CD4-positive, CD25-positive, alpha-beta regulatory T cell (primary cell): ENCODE results near the gene SLC27A2. TPM values are rescaled to one million over a fixed set of nuclear protein-coding genes. Genes with fewer than 3 reads are reported as not detected.

Experiments
- ATAC-seq, 2 donors: fragments of 150-1000 bp; cut with Tn5 transposase; one replicate each; pipeline ENCODE4 v1.10.0; 2021; ENCODE audit warnings: low read depth in 2 of 2, moderate number of reproducible peaks in 2 of 2, moderate library complexity in 1 of 2
- DNase-seq, 3 donors: peaks; one replicate each; pipeline versions ENCODE4 v3.0.0 to v3.0.0-alpha.2; 2012 to 2022; ENCODE audit warnings: mixed read lengths in 1 of 3
- H3K27ac ChIP-seq: one replicate; pipeline ENCODE4 v1.7.0; 2013; ENCODE audit warnings: mild to moderate bottlenecking, low read length; ENCODE audit not compliant: insufficient read depth, poor library complexity, severe bottlenecking
- H3K27me3 ChIP-seq: one replicate; pipeline ENCODE4 v1.7.0; 2013; ENCODE audit warnings: low read length; ENCODE audit not compliant: control insufficient read depth, insufficient read depth
- H3K36me3 ChIP-seq: one replicate; pipeline ENCODE4 v1.7.0; 2013; ENCODE audit warnings: mild to moderate bottlenecking, low read length, moderate library complexity; ENCODE audit not compliant: control insufficient read depth, insufficient read depth
- H3K4me1 ChIP-seq: 2 replicates; pipeline ENCODE4 v1.7.0; 2013; ENCODE audit warnings: mild to moderate bottlenecking, low read length; ENCODE audit not compliant: insufficient read depth, control insufficient read depth, poor library complexity, severe bottlenecking
- H3K4me3 ChIP-seq: one replicate; pipeline ENCODE4 v1.7.0; 2013; ENCODE audit warnings: low read depth, mild to moderate bottlenecking, low read length, moderate library complexity
- H3K9me3 ChIP-seq, 2 experiments: 1 replicate in 1 of 2; 2 replicates in 1 of 2; pipeline ENCODE4 v1.7.0; 2013; ENCODE audit warnings: low read length in 2 of 2, mild to moderate bottlenecking in 1 of 2, moderate library complexity in 1 of 2; ENCODE audit not compliant: control insufficient read depth in 2 of 2
- H3K27ac Mint-ChIP-seq, 3 donors: one replicate each; pipeline ENCODE4 v1.8.0; 2020 to 2022; ENCODE audit warnings: mild to moderate bottlenecking in 3 of 3, mixed read lengths in 3 of 3, moderate library complexity in 2 of 3
- H3K27me3 Mint-ChIP-seq: one replicate; pipeline ENCODE4 v1.8.0; 2022; ENCODE audit warnings: mild to moderate bottlenecking, mixed read lengths
- H3K36me3 Mint-ChIP-seq: one replicate; pipeline ENCODE4 v1.8.0; 2020; ENCODE audit warnings: mixed read lengths
- H3K4me1 Mint-ChIP-seq, 4 donors: one replicate each; pipeline ENCODE4 v1.8.0; 2020 to 2022; ENCODE audit warnings: mixed read lengths in 4 of 4, mild to moderate bottlenecking in 1 of 4
- H3K4me3 Mint-ChIP-seq, 4 donors: one replicate each; pipeline ENCODE4 v1.8.0; 2020 to 2022; ENCODE audit warnings: mild to moderate bottlenecking in 4 of 4, mixed read lengths in 4 of 4, moderate library complexity in 3 of 4
- H3K9me3 Mint-ChIP-seq, 7 donors: one replicate each; pipeline ENCODE4 v1.8.0; 2020 to 2022; ENCODE audit warnings: mixed read lengths in 7 of 7, mild to moderate bottlenecking in 3 of 7, moderate library complexity in 2 of 7
- polyA plus RNA-seq, 4 donors: library from polyadenylated mRNA; unstranded; fragments of 300-500 nt; fragmentation: Illumina TruSeq; gene quantifications; one replicate each; pipeline ENCODE4 v1.2.3, GENCODE V29; 2021
- total RNA-seq: library from RNA; stranded (reverse); gene quantifications from one replicate; pipeline ENCODE4 v1.2.3, GENCODE V29; 2022

Gene SLC27A2
- total and polyA plus RNA-seq, 5 donors from 2014 or later, result 0.63 to 1.4 (median 1.2) TPM

DNA sequence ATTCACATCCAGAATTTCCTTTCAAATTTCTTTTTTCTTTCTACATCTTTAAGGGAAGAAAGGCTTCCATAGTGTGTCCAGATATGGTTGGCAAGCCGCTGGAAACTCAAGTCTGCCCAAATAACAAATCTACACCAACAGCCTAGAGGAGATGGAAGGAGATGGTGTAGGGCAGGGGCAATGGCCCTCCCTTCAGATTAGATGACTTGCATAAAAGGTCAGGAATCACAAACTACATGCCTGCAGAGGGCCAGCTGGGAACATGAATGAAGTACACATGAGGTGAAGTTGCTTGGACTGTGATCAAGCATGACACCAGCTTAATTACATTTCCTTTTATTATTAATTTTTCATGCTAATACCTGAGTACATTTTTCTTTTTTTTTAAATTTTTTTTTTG, 10.2 kb downstream of the SLC27A2 start:
- H3K27me3 ChIP-seq, result no peaks in the 10 kb centered on the region
- H3K4me1 Mint-ChIP-seq, result no peaks in the 10 kb centered on the region
- H3K4me1 ChIP-seq, result no peaks in the 10 kb centered on the region
- H3K9me3 Mint-ChIP-seq, result peaks cover 0 to 2% (median 0%) of the 10 kb centered on the region in 7 donors
- H3K4me3 ChIP-seq, result no peak overlapping the region
- no peak overlapping the region for H3K4me3 Mint-ChIP-seq
- ATAC-seq (no peak), DNase-seq (no peak)
- H3K27me3 Mint-ChIP-seq, result no peaks in the 10 kb centered on the region
- no peaks in the 10 kb centered on the region for H3K9me3 ChIP-seq
- no peaks in the 10 kb centered on the region for H3K36me3 Mint-ChIP-seq
- H3K36me3 ChIP-seq, result no peaks in the 10 kb centered on the region
- H3K27ac Mint-ChIP-seq, result no peak overlapping the region
- no peak overlapping the region for H3K27ac ChIP-seq

DNA sequence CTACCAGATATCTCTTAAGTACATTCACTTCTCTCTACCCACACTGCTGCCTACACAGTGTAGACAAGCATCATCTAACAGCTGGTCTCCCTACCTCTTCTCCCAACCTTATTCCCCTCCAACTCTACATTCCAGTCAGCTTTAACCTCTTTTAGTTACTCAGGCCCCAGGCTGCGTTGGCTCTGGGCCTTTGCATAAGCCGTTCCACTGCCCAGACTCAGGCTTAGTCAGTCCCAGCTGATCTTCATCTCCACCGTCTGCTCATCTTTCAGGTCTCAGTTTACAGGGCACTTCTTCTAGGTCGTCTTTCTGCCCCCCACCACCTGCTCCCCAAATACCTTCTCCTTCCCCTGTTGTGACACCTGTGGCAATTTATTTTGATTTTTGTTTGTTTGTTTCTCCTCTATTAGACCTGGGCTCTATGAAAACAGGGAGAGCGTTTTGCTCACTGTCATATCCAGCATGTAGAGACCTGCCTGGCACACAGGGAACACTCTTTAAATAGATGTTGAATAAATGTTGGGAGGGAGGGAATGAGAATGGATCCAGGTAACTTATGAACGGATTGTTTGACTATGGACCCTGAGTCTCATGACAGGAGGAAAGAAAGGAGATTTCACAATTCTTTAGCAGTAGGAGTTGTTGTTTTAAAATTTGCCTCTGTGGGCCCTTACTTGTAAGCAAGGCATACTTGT, 11.1 kb downstream of the SLC27A2 start:
- no peaks in the 10 kb centered on the region for H3K27me3 ChIP-seq
- H3K27ac ChIP-seq, result no peak overlapping the region
- no peak overlapping the region for H3K4me3 ChIP-seq
- no peak for ATAC-seq
- no peaks in the 10 kb centered on the region for H3K4me1 Mint-ChIP-seq
- no peak overlapping the region for H3K4me3 Mint-ChIP-seq
- H3K27ac Mint-ChIP-seq, result no peak overlapping the region
- no peaks in the 10 kb centered on the region for H3K27me3 Mint-ChIP-seq
- peaks cover 0 to 2% (median 0%) of the 10 kb centered on the region in 7 donors for H3K9me3 Mint-ChIP-seq
- no peaks in the 10 kb centered on the region for H3K4me1 ChIP-seq
- DNase-seq, result no peak
- no peaks in the 10 kb centered on the region for H3K36me3 ChIP-seq
- H3K36me3 Mint-ChIP-seq, result no peaks in the 10 kb centered on the region
- H3K9me3 ChIP-seq, result no peaks in the 10 kb centered on the region

- no peak for ATAC-seq
- no peaks in the 10 kb centered on the region for H3K27me3 ChIP-seq
Measured at GRCh38 chr15:50202003-50202402, 20.0 kb downstream of the SLC27A2 start.

GRCh38 chr15:50206020-50206419, 24.0 kb downstream of the SLC27A2 start:
- no peaks in the 10 kb centered on the region for H3K27me3 Mint-ChIP-seq
- H3K27ac ChIP-seq, result no peak overlapping the region
- peaks cover 3% of the 10 kb centered on the region for H3K36me3 Mint-ChIP-seq
- DNase-seq, result no peak
- no peak overlapping the region for H3K4me3 Mint-ChIP-seq
- H3K4me1 ChIP-seq, result no peaks in the 10 kb centered on the region
- H3K4me1 Mint-ChIP-seq, result no peaks in the 10 kb centered on the region
- peaks cover 0 to 4% (median 0%) of the 10 kb centered on the region in 7 donors for H3K9me3 Mint-ChIP-seq
- no peaks in the 10 kb centered on the region for H3K27me3 ChIP-seq
- no peak overlapping the region for H3K27ac Mint-ChIP-seq
- H3K4me3 ChIP-seq, result no peak overlapping the region
- H3K36me3 ChIP-seq, result no peaks in the 10 kb centered on the region
- no peaks in the 10 kb centered on the region for H3K9me3 ChIP-seq
- ATAC-seq, result no peak

More at GRCh38 chr15:50202003-50202402, 20.0 kb downstream of the SLC27A2 start:
- Mint-ChIP-seq H3K27me3 (no peaks in the 10 kb centered on the region), H3K9me3 (no peaks in the 10 kb centered on the region), H3K27ac (no peak overlapping the region), H3K4me1 (no peaks in the 10 kb centered on the region), H3K4me3 (no peak overlapping the region), H3K36me3 (no peaks in the 10 kb centered on the region)
- Histone ChIP-seq H3K9me3 (no peaks in the 10 kb centered on the region), H3K4me1 (no peaks in the 10 kb centered on the region), H3K4me3 (no peak overlapping the region), H3K27ac (no peak overlapping the region), H3K36me3 (no peaks in the 10 kb centered on the region)
- DNase-seq, result no peak

GRCh38 chr15:50209809-50210208, 27.8 kb downstream of the SLC27A2 start:
- H3K27ac ChIP-seq, result no peak overlapping the region
- no peaks in the 10 kb centered on the region for H3K4me1 Mint-ChIP-seq
- no peaks in the 10 kb centered on the region for H3K36me3 ChIP-seq
- H3K36me3 Mint-ChIP-seq, result peaks cover 3% of the 10 kb centered on the region
- DNase-seq (no peak), ATAC-seq (no peak)
- no peaks in the 10 kb centered on the region for H3K27me3 ChIP-seq
- H3K4me1 ChIP-seq, result no peaks in the 10 kb centered on the region
- H3K4me3 Mint-ChIP-seq, result no peak overlapping the region
- H3K9me3 Mint-ChIP-seq, result peaks cover 3 to 19% (median 6%) of the 10 kb centered on the region in 7 donors
- peaks cover 0 to 3% of the 10 kb centered on the region in 2 experiments for H3K9me3 ChIP-seq
- H3K27me3 Mint-ChIP-seq, result peaks cover 13% of the 10 kb centered on the region
- H3K4me3 ChIP-seq, result no peak overlapping the region
- no peak overlapping the region for H3K27ac Mint-ChIP-seq

DNA sequence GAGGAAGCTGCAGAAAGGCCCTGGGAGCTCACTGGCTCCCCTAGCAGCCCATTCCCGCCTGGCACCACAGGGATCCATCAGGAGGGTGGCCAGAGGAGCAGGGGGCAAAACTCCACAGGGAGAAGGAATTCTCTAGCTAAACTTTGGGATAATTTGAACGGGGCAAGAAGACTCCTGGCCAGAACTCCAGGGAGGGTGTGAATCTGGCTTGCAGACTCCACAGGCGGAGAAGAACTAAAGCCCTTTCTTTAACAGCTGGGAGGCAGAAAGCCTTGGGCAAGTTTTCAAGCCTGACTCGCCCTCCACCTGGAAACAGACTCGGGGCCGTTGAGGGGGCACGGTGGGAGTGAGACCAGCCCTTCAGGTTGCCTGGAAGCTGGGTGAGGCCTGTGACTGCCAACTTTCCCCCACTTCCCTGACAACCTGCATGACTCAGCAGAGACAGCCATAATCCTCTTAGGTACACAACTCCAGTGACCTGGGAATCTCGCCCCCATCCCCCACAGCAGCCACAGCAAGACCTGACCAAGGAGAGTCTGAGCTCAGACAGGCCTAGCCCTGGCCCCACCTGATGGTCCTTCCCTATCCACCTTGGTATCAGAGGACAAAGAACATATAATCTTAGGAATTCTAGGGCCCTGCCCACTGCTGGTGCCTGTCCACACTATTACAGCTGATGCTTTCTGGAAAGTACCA, 28.6 kb downstream of the SLC27A2 start:
- no peaks in the 10 kb centered on the region for H3K4me1 Mint-ChIP-seq
- no peaks in the 10 kb centered on the region for H3K36me3 ChIP-seq
- H3K9me3 Mint-ChIP-seq, result peaks cover 3 to 19% (median 6%) of the 10 kb centered on the region in 7 donors
- no peak overlapping the region for H3K4me3 Mint-ChIP-seq
- H3K27me3 Mint-ChIP-seq, result peaks cover 13% of the 10 kb centered on the region
- no peak overlapping the region for H3K27ac ChIP-seq
- no peak overlapping the region for H3K4me3 ChIP-seq
- no peak overlapping the region for H3K27ac Mint-ChIP-seq
- no peaks in the 10 kb centered on the region for H3K4me1 ChIP-seq
- DNase-seq (no peak), ATAC-seq (no peak)
- H3K9me3 ChIP-seq, result peaks cover 0 to 3% of the 10 kb centered on the region in 2 experiments
- H3K36me3 Mint-ChIP-seq, result peaks cover 3% of the 10 kb centered on the region
- no peaks in the 10 kb centered on the region for H3K27me3 ChIP-seq

DNA sequence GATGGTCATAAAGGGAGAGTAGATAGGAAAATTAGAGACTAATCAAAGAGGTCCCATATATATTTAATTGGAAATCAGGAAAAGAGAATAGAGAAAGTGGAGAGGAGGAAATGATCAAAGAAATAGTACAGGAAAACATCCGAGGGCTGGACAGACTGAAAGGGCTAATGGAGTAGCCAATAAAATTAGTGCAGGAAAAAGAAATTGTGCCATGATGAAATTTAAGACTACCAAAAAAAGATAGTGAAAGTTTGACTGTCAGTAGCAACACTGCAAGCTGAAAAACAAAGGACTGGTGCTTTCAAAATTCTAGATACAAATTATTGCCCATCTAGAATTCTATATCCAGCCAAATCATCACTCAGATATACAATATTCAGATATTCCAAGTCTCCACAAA, 36.3 kb downstream of the SLC27A2 start:
- Mint-ChIP-seq H3K27ac (no peak overlapping the region), H3K36me3 (no peaks in the 10 kb centered on the region), H3K4me3 (no peak overlapping the region), H3K9me3 (peaks cover 0 to 4% (median 0%) of the 10 kb centered on the region in 7 donors), H3K27me3 (peaks cover 6% of the 10 kb centered on the region), H3K4me1 (no peaks in the 10 kb centered on the region)
- no peaks in the 10 kb centered on the region for H3K27me3 ChIP-seq
- no peaks in the 10 kb centered on the region for H3K4me1 ChIP-seq
- no peak overlapping the region for H3K27ac ChIP-seq
- ATAC-seq (no peak), DNase-seq (no peak)
- H3K9me3 ChIP-seq, result no peaks in the 10 kb centered on the region
- no peak overlapping the region for H3K4me3 ChIP-seq
- no peaks in the 10 kb centered on the region for H3K36me3 ChIP-seq

DNA sequence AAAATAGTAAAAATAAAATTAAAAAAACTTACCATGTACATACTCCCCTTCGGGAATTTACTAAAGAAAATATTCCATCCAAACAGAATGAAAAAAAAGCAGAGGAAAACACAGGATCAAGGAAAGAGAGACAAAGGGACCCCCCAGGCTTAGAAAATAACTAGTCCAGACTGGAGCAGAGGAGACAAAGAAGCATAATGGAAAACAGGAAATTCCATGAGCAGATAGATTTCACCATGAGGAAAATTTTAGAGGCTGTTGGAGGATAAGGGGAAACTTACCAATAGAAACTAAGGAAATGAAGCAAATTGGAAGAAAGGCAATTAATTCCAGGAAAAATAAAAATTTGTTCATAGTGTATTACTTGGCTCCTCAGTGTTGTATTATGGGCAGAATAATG, 36.7 kb downstream of the SLC27A2 start:
- Histone ChIP-seq H3K36me3 (no peaks in the 10 kb centered on the region), H3K9me3 (no peaks in the 10 kb centered on the region), H3K27ac (no peak overlapping the region), H3K4me3 (no peak overlapping the region), H3K27me3 (no peaks in the 10 kb centered on the region), H3K4me1 (no peaks in the 10 kb centered on the region)
- peaks cover 6% of the 10 kb centered on the region for H3K27me3 Mint-ChIP-seq
- H3K9me3 Mint-ChIP-seq, result peaks cover 0 to 3% (median 0%) of the 10 kb centered on the region in 7 donors
- no peak overlapping the region for H3K27ac Mint-ChIP-seq
- no peaks in the 10 kb centered on the region for H3K4me1 Mint-ChIP-seq
- DNase-seq, result no peak
- no peak overlapping the region for H3K4me3 Mint-ChIP-seq
- ATAC-seq, result no peak
- H3K36me3 Mint-ChIP-seq, result no peaks in the 10 kb centered on the region
